H9 (cell line): ENCODE measurements around the gene CFH. TPM values are rescaled to one million over a fixed set of nuclear protein-coding genes. Genes with fewer than 3 reads are reported as not detected.
"Not testable (repeated sequence)": the region's sequence is repeated elsewhere in the genome, so short reads cannot be mapped to it uniquely, and the experiment has no call there.

Source experiments
- DNase-seq: peaks from one replicate; pipeline ENCODE4 v3.0.0-alpha.2; 2017
- H2AFZ ChIP-seq: one replicate; pipeline ENCODE4 v1.6.1; 2013; ENCODE audit warnings: mild to moderate bottlenecking, low read length, control low read depth, moderate library complexity
- H2AK5ac ChIP-seq: 2 replicates; pipeline ENCODE4 v1.6.1; 2013; ENCODE audit warnings: low read length, control low read depth, mixed read lengths; ENCODE audit not compliant: insufficient read length
- H2BK120ac ChIP-seq: one replicate; pipeline ENCODE4 v1.6.1; 2013; ENCODE audit warnings: low read depth, mild to moderate bottlenecking, low read length, control low read depth, inconsistent platforms; ENCODE audit not compliant: poor library complexity, severe bottlenecking
- H2BK12ac ChIP-seq: 2 replicates; pipeline ENCODE4 v1.6.1; 2013; ENCODE audit warnings: low read length, control low read depth, mixed read lengths, low read depth; ENCODE audit not compliant: insufficient read length
- H2BK15ac ChIP-seq: 2 replicates; pipeline ENCODE4 v1.6.1; 2013; ENCODE audit warnings: low read depth, low read length, control low read depth
- H2BK20ac ChIP-seq: one replicate; pipeline ENCODE4 v1.6.1; 2013; ENCODE audit warnings: low read depth, mild to moderate bottlenecking, low read length, control low read depth, inconsistent platforms; ENCODE audit not compliant: poor library complexity, severe bottlenecking
- H2BK5ac ChIP-seq: 2 replicates; pipeline ENCODE4 v1.6.1; 2013; ENCODE audit warnings: low read length, control low read depth, mixed read lengths; ENCODE audit not compliant: insufficient read length
- H3K14ac ChIP-seq: 2 replicates; pipeline ENCODE4 v1.6.1; 2013; ENCODE audit warnings: low read length, control low read depth; ENCODE audit not compliant: insufficient read depth
- H3K18ac ChIP-seq: 2 replicates; pipeline ENCODE4 v1.6.1; 2013; ENCODE audit warnings: low read depth, mild to moderate bottlenecking, mixed read lengths, low read length, control low read depth; ENCODE audit not compliant: insufficient read length
- H3K23ac ChIP-seq: 2 replicates; pipeline ENCODE4 v1.6.1; 2013; ENCODE audit warnings: low read length, control low read depth, mixed read lengths, low read depth; ENCODE audit not compliant: insufficient read length
- H3K23me2 ChIP-seq: 2 replicates; pipeline ENCODE4 v1.6.1; 2013; ENCODE audit warnings: low read depth, mild to moderate bottlenecking, mixed read lengths, low read length, control low read depth; ENCODE audit not compliant: insufficient read length, poor library complexity, severe bottlenecking
- H3K27ac ChIP-seq: 2 replicates; pipeline ENCODE4 v1.5.1; 2013; ENCODE audit warnings: low read length, control low read depth, mixed read lengths, low read depth; ENCODE audit not compliant: insufficient read length
- H3K27me3 ChIP-seq: 2 replicates; pipeline ENCODE4 v1.6.1; 2013; ENCODE audit warnings: low read length, control low read depth, inconsistent platforms; ENCODE audit not compliant: insufficient read depth
- H3K4ac ChIP-seq: 2 replicates; pipeline ENCODE4 v1.6.1; 2013; ENCODE audit warnings: low read depth, mild to moderate bottlenecking, control low read depth, inconsistent platforms, low read length, moderate library complexity
- H3K4me1 ChIP-seq: 2 replicates; pipeline ENCODE4 v1.6.1; 2013; ENCODE audit warnings: low read length, control low read depth, inconsistent platforms; ENCODE audit not compliant: insufficient read depth
- H3K4me2 ChIP-seq: 2 replicates; pipeline ENCODE4 v1.6.1; 2013; ENCODE audit warnings: low read length, control low read depth, mixed read lengths; ENCODE audit not compliant: insufficient read length, insufficient read depth
- H3K56ac ChIP-seq: 2 replicates; pipeline ENCODE4 v1.6.1; 2013; ENCODE audit warnings: low read depth, mild to moderate bottlenecking, mixed read lengths, low read length, control low read depth; ENCODE audit not compliant: insufficient read length
- H3K79me1 ChIP-seq: 2 replicates; pipeline ENCODE4 v1.6.1; 2013; ENCODE audit warnings: low read depth, mild to moderate bottlenecking, moderate library complexity, low read length, control low read depth, inconsistent platforms; ENCODE audit not compliant: insufficient read depth, poor library complexity, severe bottlenecking
- H3K79me2 ChIP-seq: 2 replicates; pipeline ENCODE4 v1.6.1; 2013; ENCODE audit warnings: low read length, control low read depth, inconsistent platforms; ENCODE audit not compliant: insufficient read depth
- H3K9ac ChIP-seq: 2 replicates; pipeline ENCODE4 v1.6.1; 2013; ENCODE audit warnings: low read length, control low read depth, mixed read lengths; ENCODE audit not compliant: insufficient read length; ENCODE audit errors: extremely low read depth
- H3K9me3 ChIP-seq: one replicate; pipeline ENCODE4 v1.6.1; 2013; ENCODE audit warnings: low read depth, low read length, inconsistent platforms; ENCODE audit not compliant: control insufficient read depth
- H3T11ph ChIP-seq: one replicate; pipeline ENCODE4 v1.6.1; 2013; ENCODE audit warnings: mild to moderate bottlenecking, low read length, control low read depth, inconsistent platforms
- H4K20me1 ChIP-seq: one replicate; pipeline ENCODE4 v1.6.1; 2013; ENCODE audit not compliant: control insufficient read depth, insufficient read length, insufficient read depth
- H4K5ac ChIP-seq: 2 replicates; pipeline ENCODE4 v1.6.1; 2013; ENCODE audit warnings: low read depth, mild to moderate bottlenecking, mixed read lengths, low read length, control low read depth; ENCODE audit not compliant: insufficient read length
- H4K8ac ChIP-seq: replicated peaks from 2 replicates; pipeline ENCODE4 v1.6.1; 2013; ENCODE audit warnings: low read length, control low read depth, mixed read lengths, low read depth; ENCODE audit not compliant: insufficient read length
- H4K91ac ChIP-seq: 2 replicates; pipeline ENCODE4 v1.6.1; 2013; ENCODE audit warnings: low read depth, mild to moderate bottlenecking, moderate library complexity, mixed read lengths, low read length, control low read depth; ENCODE audit not compliant: insufficient read length
- H3K27ac Mint-ChIP-seq, 3 experiments: 2 replicates in 2 of 3; 3 replicates in 1 of 3; pipeline ENCODE4 v1.8.0; 2020 to 2021; ENCODE audit warnings: mixed read lengths in 3 of 3, mild to moderate bottlenecking in 1 of 3, moderate library complexity in 1 of 3
- H3K27me3 Mint-ChIP-seq: 2 replicates; pipeline ENCODE4 v1.8.0; 2021; ENCODE audit warnings: low read depth, mild to moderate bottlenecking, moderate library complexity, mixed read lengths
- H3K36me3 Mint-ChIP-seq, 3 experiments: 2 replicates in 2 of 3; 3 replicates in 1 of 3; pipeline ENCODE4 v1.8.0; 2020 to 2021; ENCODE audit warnings: low read depth in 3 of 3, mixed read lengths in 3 of 3; ENCODE audit not compliant: insufficient read depth in 1 of 3
- H3K4me1 Mint-ChIP-seq, 2 experiments: 2 replicates each; pipeline ENCODE4 v1.8.0; 2020; ENCODE audit warnings: mixed read lengths in 2 of 2
- H3K4me3 Mint-ChIP-seq, 2 experiments: 2 replicates in 1 of 2; 3 replicates in 1 of 2; pipeline ENCODE4 v1.8.0; 2020 to 2021; ENCODE audit warnings: mild to moderate bottlenecking in 2 of 2, mixed read lengths in 2 of 2, moderate library complexity in 1 of 2
- H3K9me3 Mint-ChIP-seq, 2 experiments: 2 replicates in 1 of 2; 3 replicates in 1 of 2; pipeline ENCODE4 v1.8.0; 2020; ENCODE audit warnings: mild to moderate bottlenecking in 2 of 2, mixed read lengths in 2 of 2, moderate library complexity in 1 of 2
- WGBS: extraction: QIAGEN DNeasy Blood & Tissue Kit; methylation state at CpG from one replicate; pipeline ENCODE4 v1.1.7; 2013; ENCODE audit warnings: missing lambda C conversion rate, low lambda C conversion rate, mixed read lengths; ENCODE audit not compliant: insufficient read length; ENCODE audit errors: extremely low coverage; 5-methylcytosine and 5-hydroxymethylcytosine counted together
- total RNA-seq: library from RNA; stranded (reverse); gene quantifications from 2 replicates; pipeline ENCODE4 v1.2.1, GENCODE V29; 2021

CFH gene
- total RNA-seq, 1 experiment from 2014 or later: not detected

DNA sequence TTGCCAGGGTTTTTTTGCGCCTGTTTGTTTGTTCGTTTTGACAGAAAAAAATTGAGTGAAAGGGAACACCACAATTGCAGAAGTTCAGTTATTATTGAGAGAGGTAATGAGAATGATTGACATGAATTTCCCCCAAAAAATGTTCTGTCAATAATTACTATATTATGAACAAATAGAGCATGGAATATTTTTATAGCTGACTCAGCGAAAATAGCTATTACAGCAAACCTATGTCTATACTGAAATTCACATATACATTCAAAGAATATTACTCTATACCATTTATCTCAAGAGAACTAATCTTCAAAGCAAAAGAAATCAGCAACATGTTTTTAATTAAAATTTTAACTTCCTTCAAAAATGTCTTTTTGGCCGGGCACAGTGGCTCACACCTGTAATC lies 118.0 kb downstream of the CFH start:
- not testable (repeated sequence) for H3K4me1 ChIP-seq, H2AFZ ChIP-seq, H2AK5ac ChIP-seq, H3K27ac ChIP-seq, H3K4me1 Mint-ChIP-seq, H2BK120ac ChIP-seq, H3K4me3 Mint-ChIP-seq, H3K56ac ChIP-seq, H3K23me2 ChIP-seq, H3K36me3 Mint-ChIP-seq, H2BK5ac ChIP-seq, H4K20me1 ChIP-seq, H3K79me1 ChIP-seq, H3K23ac ChIP-seq, H3T11ph ChIP-seq, H4K8ac ChIP-seq, H3K27me3 Mint-ChIP-seq, H3K27me3 ChIP-seq, H2BK12ac ChIP-seq, H4K91ac ChIP-seq, H2BK20ac ChIP-seq, H3K9me3 Mint-ChIP-seq, H3K18ac ChIP-seq, H3K4me2 ChIP-seq, H3K79me2 ChIP-seq, H2BK15ac ChIP-seq, H3K14ac ChIP-seq, DNase-seq, H4K5ac ChIP-seq, H3K9me3 ChIP-seq, H3K4ac ChIP-seq, H3K9ac ChIP-seq
- no CpG with 5 or more reads among the region's 4 CpGs for WGBS
- H3K27ac Mint-ChIP-seq: peak overlapping the region in 1 of 3 experiments; percentile 6; a peak in 1 of 7 replicates
